ENCODE measurements around the gene TAMM41. TPM values are rescaled to one million over a fixed set of nuclear protein-coding genes. Genes with fewer than 3 reads are reported as not detected.
A peak's percentile ranks its signal among the peaks of the same experiment; 100 is the strongest.
"Not testable (repeated sequence)": the region's sequence is repeated elsewhere in the genome, so short reads cannot be mapped to it uniquely, and the experiment has no call there.

Gene TAMM41
- total RNA-seq, 1 donor from 2014 or later, result 3.5 TPM

- DNase-seq (ENCODE audit: low read depth in 2 of 2), result no peak
Observed at GRCh38 chr3:11768604-11769003, 78.1 kb downstream of the TAMM41 start.

DNA sequence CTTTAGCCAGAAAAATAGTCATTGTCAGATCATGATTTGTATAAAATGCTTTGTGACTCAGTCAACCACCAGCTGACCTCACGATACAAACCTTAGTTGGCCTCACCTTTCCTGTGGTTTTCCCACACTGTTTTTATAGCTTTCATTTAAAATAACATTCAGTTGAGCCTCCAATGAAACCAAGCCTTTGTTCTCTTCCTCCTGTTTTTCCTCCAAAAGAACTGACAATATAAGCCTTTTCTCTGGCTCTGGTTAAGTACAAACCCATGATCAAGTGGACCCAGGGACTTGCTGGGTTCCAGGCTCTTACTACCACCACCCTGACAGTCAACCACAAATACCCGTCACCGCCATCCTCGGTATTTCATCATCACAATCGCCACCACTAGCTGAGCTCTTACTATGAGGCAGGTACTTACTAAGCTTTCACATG lies 81.7 kb downstream of the TAMM41 start:
- peak; percentile 89 to 97 for DNase-seq (ENCODE audit: low read depth in 2 of 2)

- DNase-seq (ENCODE audit: low read depth in 2 of 2), result no peak
Observed at GRCh38 chr3:11759996-11760395, 86.7 kb downstream of the TAMM41 start.

DNA sequence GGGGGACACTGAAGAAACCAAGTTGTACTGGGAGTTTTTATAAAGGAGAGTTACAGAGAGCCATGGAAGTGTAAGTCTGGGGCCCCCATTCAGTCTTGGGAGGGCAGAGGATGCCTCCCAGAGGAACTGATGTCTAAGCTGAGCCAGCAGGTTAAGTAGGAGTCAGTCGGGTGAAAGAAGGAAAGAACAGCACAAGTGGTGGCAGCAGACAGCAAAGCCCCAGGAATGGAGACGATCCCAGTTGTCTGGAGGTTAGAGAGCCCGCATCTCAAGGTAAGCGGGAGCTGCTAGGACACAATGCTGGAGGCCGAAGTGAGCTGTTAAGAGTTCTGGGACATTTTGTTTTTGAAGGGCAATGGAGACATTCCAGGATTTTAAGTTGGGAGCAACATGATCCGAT lies 88.8 kb downstream of the TAMM41 start:
- DNase-seq (ENCODE audit: low read depth in 2 of 2), result no peak

DNA sequence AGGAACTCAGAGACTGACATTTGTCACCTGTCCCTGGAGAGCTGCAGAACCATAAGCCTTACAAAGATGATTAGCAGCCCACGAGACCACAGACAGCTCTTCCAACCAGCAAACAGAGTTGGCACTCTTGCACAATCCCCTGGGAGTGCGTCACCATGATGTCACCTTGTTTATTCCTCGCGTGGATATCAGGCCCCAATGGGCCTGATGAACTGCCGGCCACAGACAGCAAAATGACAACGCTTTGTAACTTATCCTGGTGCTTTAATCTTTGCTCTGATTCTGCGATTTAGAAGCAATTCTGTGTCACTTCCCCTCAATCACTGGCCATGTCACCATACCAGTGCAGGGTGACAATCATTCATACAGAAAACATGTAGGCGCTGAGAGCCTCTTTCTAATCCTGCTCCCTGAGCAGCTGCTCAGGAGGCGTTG lies 89.2 kb downstream of the TAMM41 start:
- no peak for DNase-seq (ENCODE audit: low read depth in 2 of 2)

DNA sequence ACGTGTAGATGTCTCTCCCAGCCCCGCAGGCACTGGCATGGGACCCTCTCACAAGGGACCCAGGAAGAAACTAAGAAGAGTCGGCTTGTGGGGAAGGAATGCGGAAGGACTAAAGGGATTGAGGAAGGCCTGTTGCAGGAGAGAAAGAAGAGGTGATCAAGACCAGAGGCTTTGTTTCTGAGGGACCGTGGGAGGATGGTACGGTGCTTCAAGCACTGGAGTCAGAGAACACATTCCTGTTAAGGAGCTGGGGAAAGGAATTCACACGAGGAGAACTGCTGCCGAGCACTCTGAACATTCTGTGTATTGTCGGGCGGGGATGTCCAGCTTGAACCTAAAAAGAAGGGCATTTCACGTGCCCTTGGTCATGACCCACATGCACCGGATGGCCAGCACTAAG lies 91.4 kb downstream of the TAMM41 start:
- DNase-seq (ENCODE audit: low read depth in 2 of 2), result no peak

DNA sequence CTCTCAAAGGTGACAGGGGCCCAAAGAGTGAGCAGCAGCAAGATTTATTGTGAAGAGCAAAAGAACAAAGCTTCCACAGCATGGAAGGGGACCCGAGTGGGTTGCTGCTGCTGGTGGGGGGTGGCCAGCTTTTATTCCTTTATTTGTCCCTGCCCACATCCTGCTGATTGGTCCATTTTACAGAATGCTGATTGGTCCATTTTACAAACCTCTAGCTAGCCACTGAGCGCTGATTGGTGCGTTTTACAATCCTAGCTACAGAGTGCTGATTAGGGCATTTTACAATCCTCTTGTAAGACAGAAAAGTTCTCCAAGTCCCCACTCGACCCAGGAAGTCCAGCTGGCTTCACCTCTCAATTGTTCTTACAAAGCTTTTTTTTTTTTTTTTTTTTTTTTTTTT lies 94.4 kb downstream of the TAMM41 start:
- not testable (repeated sequence) for DNase-seq (ENCODE audit: low read depth in 2 of 2)

- DNase-seq (ENCODE audit: low read depth in 2 of 2), result not testable (repeated sequence)
Observed at GRCh38 chr3:11748306-11748705, 98.4 kb downstream of the TAMM41 start.

Other genes with a start within 250 kb of the TAMM41 start
- gene VGLL4, start 203.0 kb downstream of the TAMM41 start, total RNA-seq, result 52.1 and 75.1 TPM in 2 replicates
- 0.38 and 0.39 TPM in 2 replicates for gene SYN2, start 157.5 kb upstream of the TAMM41 start, total RNA-seq

Data from dermis microvascular lymphatic vessel endothelial cell (primary cell).